Measurements from ENCODE around the gene SPATA2L.
A peak's percentile ranks its signal among the peaks of the same experiment; 100 is the strongest.
"Not testable (repeated sequence)": the region's sequence is repeated elsewhere in the genome, so short reads cannot be mapped to it uniquely, and the experiment has no call there.

The SPATA2L gene

DNA sequence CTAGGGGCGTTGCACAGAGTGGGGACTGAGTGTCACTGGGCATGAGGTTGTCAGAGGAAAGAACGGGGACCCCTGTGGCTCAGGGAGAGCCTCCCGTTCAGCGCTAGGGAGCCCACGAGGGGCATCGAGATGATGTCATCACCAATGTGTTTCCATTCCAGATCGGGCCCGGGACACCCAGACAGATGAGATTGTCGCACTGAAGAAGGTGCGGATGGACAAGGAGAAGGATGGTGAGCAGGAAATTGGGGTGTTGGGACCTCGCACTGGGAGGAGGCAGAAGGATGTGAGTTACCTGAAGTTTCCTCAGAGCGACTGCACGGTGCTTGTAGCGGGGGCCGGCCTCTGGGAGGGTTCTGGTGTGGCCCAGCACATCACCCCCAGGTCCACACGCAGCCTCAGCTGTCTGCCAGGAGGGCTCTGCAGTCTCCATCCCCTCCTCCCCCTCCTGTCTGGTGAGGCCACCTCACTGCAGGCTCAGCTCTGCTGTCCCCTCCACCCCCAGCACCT is 11.1 kb downstream of the SPATA2L start:
- no peak overlapping the region for H3K27ac ChIP-seq
- TF ChIP-seq, protein P1, sequence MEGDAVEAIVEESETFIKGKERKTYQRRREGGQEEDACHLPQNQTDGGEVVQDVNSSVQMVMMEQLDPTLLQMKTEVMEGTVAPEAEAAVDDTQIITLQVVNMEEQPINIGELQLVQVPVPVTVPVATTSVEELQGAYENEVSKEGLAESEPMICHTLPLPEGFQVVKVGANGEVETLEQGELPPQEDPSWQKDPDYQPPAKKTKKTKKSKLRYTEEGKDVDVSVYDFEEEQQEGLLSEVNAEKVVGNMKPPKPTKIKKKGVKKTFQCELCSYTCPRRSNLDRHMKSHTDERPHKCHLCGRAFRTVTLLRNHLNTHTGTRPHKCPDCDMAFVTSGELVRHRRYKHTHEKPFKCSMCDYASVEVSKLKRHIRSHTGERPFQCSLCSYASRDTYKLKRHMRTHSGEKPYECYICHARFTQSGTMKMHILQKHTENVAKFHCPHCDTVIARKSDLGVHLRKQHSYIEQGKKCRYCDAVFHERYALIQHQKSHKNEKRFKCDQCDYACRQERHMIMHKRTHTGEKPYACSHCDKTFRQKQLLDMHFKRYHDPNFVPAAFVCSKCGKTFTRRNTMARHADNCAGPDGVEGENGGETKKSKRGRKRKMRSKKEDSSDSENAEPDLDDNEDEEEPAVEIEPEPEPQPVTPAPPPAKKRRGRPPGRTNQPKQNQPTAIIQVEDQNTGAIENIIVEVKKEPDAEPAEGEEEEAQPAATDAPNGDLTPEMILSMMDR (conservative IDR thresholded peaks at IDR 0.05), result no peak
- TF ChIP-seq ZFX (IDR thresholded peaks at IDR 0.05), result no peak

DNA sequence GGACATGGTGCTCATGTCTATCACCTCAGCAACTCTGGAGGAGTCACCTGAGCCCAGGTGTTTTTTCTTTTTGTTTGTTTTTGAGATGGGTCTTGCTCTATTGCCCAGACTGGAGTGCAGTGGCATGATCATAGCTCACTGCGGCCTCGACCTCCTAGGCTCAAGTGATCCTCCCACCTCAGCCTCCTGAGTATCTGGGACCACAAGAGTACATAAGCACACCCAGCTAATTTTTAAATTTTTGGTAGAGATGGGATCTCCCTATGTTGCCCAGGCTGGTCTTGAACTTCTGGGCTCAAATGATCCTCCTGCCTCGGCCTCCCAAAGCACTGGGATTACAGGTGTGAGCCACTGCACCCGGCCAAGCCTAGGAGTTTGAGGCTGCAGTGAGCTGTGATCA is 11.9 kb downstream of the SPATA2L start:
- H3K27ac ChIP-seq, result not testable (repeated sequence)

DNA sequence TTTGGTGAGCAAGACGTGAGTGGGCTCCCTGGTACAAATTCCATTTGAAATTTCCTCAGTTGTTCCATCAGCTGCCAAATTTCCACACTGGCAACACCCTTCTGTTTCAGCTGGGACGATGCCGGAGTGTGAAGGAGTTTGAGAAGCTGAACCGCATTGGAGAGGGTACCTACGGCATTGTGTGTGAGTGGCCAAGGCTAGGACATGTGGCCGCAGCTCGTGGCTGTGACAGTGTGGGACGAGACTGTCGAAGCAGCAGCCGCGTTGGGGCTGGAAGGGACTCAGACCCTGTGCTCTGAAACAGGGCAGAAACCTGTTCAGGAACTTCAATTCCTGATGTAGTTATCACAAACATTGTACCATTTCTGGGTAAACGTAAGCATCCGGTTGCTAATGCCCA is 12.4 kb downstream of the SPATA2L start:
- TF ChIP-seq, protein P1 (conservative IDR thresholded peaks at IDR 0.05), result no peak
- no peak for TF ChIP-seq ZFX (IDR thresholded peaks at IDR 0.05)
- H3K27ac ChIP-seq, result no peak overlapping the region

DNA sequence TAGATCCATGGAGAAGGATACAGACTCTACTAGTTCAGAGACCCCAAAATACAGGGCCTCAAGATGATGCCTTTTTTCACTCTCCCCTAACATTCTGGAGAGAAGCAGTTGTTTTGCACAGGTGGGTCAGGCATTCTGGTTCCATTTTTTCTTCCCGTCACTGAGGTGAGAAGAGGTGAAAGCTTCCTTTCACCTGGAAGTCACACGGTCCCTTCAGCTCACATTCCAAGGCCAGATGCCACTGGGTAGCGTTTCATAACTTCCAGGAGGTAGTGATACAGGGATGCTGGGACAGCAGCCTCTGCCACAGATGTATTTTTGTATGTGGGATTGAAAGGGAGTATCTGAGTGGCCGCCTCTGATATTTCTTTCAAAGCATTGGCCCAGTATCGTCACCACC is 13.1 kb downstream of the SPATA2L start:
- peak overlapping the region; percentile 94; the same call in 1 of the 2 replicates for H3K27ac ChIP-seq

DNA sequence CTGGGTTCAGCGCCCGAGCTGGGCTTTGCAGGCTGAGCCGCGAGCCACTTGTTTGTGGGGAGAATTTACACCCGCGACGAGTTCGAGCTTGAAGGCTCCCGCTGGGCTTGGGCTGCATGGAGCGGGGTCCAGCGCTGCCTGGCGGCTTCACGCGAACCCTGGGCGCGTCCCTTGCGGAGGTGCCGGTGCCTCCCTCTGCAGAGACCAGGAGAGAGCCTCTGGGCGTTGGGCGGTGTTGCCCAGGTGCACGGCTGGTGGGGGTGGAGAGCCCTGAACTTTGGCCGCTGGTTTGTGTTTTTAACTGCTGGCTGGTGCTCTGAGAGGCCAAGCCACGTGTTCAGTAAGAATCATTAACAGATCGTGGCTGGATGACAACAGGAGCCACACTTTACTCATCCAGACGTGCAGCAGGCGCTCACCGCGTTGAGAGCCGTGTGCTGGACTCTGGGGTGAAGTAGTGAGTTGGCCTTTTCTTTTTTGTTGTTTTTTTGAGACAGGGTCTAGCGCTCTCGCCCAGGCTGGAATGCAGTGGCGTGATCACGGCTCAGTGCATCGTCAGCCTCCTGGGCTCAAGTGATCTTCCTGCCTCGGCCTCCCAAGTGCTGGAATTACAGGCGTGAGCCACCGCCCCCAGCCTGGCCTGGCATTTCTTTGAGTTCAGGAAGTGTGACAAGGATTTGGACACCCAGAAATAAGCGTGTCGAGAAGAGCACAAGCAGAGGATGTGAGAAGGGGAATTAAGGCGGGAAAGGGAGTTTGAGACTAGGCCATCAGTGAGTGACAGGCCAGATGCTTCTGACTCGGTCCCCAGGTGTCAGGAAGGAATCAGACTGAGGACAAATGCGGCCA is 14.2 kb downstream of the SPATA2L start:
- no peak for TF ChIP-seq ZFX (IDR thresholded peaks at IDR 0.05)
- TF ChIP-seq, protein P1 (conservative IDR thresholded peaks at IDR 0.05), result no peak
- peak overlapping the region; percentile 94 for H3K27ac ChIP-seq

More for the DNA sequence above, 13.1 kb downstream of the SPATA2L start:
- TF ChIP-seq ZFX (IDR thresholded peaks at IDR 0.05), result no peak
- TF ChIP-seq, protein P1 (conservative IDR thresholded peaks at IDR 0.05), result no peak

DNA sequence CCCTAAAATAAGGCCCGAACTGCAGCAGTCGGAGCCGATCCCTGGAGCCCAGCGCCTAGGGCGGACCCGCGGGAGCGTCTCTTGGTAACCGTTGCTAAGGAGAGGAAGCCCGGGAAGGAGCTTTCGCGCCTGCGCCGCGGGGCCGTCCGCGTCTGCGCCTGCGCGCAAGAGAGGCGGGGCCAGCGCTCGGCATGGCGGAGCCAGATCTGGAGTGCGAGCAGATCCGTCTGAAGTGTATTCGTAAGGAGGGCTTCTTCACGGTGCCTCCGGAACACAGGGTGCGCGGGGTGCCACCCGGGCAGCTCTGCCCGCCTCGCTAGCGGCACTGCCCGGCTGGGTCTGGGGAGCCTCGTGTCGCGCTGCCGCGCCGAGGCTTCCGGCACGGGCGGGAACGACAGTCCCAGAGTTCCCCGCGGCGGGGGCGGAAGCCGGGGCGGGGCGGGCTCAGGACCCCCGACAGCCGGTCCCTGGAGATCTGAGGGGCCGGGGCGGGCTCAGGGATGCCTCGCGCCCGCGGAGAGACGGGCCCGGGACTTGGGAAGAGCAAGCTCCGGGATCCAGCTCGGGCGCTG is 14.9 kb downstream of the SPATA2L start, which contains the start of gene CDK10:
Gene CDK10 (plus strand): TSS at position 170 of the 572 bp plus-strand sequence. CDS start 22 bp downstream, at position 192.
- H3K27ac ChIP-seq, result peak within 1 kb of the TSS; percentile 94
- TF ChIP-seq, protein P1 (conservative IDR thresholded peaks at IDR 0.05), result no peak
- TF ChIP-seq ZFX (IDR thresholded peaks at IDR 0.05), result no peak

DNA sequence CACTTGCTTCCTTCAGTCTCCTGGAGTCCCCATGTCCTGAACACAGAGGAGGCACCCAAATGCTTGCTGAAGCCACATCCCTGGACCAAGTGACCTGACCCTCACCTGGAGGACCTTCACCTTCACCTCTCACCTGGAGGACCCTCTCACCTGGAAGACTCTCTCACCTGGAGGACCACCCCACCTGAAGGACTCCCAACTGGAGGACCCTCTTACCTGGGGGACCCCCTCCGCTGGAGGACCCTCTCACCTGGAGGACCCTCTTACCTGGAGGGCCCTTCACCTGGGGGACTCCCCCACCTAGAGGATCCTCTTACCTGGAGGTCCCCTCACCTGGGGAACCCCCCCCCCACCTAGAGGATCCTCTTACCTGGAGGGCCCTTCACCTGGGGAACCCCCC is 15.6 kb downstream of the SPATA2L start:
- TF ChIP-seq, protein P1 (conservative IDR thresholded peaks at IDR 0.05), result no peak
- no peak for TF ChIP-seq ZFX (IDR thresholded peaks at IDR 0.05)
- H3K27ac ChIP-seq, result no peak overlapping the region; the same call in 1 of the 2 replicates

Measured in C4-2B (cell line).